GOT3 (cell line): ENCODE results near the gene TPO.
"Not testable (repeated sequence)": the region's sequence is repeated elsewhere in the genome, so short reads cannot be mapped to it uniquely, and the experiment has no call there.

Experiments
- DNase-seq: peaks from one replicate; lab custom pipeline; 2025; ENCODE audit warnings: mixed read lengths; lab: John Stamatoyannopoulos, UW

The TPO gene

DNA sequence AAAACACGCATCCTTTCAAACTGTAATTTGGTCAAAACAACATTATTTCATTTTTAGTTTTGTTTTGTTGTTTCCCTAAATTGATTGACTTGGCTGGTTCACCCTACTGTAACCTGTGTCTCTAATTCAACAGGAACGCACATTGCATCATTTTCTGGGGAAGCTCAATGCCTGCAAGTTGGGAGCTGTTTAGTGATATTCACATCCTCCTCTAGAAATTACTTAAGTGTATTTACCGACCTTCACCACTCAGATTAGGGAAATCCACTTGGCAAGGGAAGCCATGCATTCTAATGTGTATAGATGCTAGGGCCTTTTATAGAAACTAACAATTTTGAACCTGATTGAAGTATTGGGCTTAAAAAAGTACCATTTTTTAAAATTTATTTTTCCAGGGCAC is 7.3 kb upstream of the TPO start:
- DNase-seq: no peak

DNA sequence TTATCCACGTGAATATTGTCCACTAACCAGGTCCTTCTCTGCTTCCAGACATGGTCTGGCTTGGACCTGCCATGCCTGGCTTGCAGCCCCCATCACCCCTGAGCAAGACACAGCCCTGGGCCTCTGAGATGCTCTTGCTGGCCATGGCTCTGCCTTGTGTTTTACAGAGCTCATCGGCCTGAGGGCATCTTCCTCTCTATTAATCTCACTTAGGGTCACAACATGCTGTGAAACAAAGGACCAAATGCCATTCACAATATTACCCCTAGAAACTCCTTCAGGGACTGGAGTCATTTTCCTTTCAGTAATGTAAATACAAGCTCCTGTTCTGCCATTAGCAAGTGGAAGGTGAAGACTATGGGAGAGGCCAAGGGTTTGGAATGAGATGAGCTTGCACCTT is 6.8 kb upstream of the TPO start:
- DNase-seq: no peak

DNA sequence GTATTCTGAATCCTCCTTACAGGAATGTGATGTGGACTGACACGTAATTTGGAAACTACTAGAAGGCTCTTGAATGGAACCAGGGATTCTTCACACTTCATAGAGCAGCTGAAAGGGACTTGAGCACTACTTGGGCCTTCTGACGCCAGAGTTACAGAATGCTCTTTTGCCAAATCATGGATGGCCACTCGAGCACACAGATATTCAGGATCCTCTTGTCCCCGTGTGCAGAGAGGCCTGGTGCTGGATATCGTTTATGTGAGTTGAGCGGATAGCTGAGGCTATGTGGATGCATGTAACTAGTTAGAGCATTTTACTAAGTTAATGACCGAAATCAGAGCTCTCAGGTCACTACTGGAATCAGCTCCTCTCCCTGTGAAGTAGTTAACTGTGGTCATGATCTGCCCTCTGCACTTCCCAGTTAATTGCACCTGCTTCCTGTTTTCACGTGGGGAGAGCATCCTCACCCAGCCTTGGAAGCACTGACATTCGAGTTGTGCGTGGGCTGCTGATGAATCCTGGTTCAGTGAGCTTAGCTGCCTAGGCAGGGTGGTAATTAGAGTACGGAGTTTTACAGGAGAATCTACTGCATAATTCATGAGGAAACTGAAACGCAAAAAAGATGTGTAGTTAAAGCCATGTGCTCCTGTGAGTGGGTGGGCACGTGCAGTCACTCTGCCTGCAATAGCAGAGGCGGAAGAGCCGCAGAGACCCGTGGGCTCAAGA is 5.2 kb upstream of the TPO start:
- no peak for DNase-seq

DNA sequence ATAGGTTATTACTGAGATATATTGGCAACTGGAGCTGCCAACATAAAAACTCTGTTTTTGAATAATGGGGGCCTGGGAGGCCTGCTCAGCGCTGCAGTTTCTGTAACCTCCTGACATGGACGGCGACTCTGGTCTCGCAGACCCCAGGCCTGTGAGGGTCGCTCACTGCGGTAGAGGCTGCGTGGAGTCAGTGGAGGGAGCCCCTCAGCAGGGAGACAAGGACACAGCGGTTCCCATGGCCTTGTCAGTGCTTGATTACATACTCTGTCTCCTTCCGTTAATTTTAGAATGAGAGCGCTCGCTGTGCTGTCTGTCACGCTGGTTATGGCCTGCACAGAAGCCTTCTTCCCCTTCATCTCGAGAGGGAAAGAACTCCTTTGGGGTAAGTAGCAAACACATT is 858 bp downstream of the TPO start:
- DNase-seq: no peak

DNA sequence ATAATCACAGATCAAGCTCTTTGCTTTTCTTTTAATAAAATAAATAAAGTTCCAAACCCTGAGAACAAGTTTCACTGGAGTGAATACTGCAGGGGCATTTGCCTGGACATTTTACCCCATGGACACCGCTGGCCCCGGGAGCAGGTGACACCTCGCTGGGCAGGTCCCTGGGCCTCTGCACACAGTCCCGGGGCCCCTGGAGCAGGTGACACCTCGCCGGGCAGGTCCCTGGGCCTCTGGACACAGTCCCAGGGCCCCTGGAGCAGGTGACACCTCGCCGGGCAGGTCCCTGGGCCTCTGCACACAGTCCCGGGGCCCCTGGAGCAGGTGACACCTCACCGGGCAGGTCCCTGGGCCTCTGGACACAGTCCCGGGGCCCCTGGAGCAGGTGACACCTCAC is 1.6 kb downstream of the TPO start:
- DNase-seq: not testable (repeated sequence)

DNA sequence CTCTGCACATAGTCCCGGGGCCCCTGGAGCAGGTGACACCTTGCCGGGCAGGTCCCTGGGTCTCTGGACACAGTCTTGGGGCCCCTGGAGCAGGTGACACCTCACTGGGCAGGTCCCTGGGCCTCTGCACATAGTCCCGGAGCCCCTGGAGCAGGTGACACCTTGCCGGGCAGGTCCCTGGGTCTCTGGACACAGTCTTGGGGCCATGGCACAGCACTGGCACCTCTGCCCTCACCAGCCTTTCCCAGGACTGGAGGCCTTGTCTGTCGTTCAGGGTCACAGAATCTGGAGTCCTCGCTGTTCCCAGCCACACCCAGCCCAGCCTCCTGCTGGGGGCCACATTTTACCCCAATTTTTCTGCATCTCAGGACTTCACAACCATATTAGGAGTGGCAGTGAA is 2.2 kb downstream of the TPO start:
- DNase-seq: no peak

DNA sequence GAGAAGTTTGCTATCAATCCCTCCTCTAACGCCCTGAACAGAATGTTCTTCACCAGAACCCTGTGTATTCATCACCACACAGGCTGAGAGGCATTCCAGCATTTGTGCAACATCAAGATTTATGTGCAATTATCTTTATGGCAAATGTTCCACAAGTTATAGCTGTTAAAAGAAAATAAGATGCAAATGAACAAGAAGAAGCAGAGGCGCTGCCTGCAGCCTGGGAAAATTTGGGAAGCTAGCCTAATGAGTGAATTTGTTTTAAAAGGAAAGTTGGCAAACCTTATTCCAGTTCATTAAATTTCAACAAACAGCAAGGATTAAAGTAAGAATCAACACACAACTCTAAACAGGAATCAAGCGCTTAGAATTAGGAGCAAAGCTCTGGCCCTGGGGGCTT is 5.3 kb downstream of the TPO start:
- DNase-seq: no peak

DNA sequence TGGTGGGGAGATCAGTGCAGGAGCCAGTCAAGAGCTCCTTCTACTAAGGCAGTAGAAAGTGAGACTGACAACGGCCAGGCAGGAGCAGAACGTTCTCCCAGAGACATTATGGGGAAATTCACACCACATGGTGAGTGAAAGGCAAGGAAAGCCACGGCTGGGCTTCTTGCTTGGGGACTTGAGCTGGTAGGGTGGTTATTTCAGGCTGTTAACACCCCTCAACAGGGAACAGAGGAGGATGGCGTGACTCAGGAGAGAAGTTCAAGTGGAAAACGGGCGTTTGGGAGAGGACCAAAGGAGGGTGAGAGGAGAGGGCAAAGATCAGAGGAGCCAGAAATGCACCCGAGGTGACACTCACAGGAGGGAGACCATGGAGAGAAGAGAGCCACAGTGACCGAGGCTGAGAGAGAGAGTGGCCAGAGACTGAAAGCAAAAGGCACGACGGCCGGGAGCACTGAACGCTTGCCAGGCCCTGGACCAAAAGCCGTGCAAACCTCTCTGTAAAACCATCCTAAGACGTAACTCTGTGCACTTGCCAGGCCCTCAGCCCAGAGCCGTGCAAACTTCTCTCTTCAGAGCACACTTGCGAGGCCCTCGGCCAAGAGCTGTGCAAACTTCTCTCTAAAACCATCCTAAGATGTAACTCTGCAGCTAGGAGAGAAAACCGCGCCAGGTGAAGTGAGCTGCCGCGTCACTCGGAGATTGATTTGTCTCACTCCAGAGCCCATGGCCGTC is 7.7 kb downstream of the TPO start:
- DNase-seq: no peak

DNA sequence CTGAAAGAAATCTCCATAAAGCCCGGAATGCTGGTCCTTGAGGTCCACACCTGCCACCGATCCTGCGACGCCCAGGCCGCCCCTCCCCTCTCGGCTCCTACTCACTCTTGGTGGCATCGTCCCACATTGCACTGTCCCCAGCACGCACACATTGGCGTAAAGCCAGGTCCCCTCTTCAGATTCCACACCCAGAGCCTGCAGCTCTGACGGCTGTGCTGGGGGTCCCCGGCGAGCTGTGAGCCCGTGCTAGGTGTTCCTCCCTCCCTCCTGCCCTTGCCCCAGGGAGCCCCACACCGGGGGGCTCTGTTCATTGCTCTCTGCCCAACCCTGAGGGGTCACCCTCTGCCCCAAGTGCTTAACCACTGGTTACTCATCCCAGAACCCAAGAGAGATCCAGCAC is 8.5 kb downstream of the TPO start:
- DNase-seq: no peak

DNA sequence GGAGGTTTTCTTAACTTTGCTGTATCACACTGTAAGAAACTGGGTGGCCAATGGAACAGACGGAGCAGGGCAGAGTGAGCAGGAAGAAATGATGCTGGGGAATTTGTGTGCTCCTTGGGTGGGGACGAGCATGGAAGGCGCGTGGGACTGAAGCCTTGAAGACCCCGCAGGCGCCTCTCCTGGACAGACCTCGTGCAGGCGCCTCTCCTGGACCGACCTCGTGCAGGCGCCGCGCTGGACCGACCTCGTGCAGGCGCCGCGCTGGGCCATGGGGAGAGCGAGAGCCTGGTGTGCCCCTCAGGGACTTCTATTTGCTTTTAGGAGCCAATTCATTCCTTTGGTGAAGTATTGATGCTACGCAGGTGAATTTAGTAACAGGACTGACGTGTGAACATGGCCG is 8.9 kb downstream of the TPO start:
- DNase-seq: no peak

DNA sequence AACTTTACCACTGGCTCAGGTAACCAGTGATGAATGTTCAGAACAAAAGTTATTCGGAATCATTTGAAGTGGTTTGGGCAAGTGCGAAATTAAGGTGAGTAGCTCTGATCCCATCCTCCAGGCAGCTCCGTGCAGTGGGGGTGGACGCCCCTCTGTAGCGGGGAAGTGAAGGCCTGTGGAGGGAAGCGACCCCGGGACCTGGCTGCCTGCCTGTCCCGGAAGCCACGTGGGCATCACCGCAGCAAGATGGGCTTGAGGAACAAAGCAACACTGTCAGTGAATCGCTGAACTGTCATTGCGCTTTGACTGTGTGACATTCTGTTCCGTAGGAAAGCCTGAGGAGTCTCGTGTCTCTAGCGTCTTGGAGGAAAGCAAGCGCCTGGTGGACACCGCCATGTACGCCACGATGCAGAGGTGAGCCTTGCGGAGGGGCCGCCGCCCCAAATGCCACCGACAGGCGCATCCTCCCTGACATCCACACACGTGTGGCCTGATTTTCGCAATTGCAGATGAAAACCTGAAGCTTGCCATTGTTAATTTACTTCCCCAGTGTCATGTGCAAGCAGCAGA is 9.5 kb downstream of the TPO start:
- DNase-seq: no peak

DNA sequence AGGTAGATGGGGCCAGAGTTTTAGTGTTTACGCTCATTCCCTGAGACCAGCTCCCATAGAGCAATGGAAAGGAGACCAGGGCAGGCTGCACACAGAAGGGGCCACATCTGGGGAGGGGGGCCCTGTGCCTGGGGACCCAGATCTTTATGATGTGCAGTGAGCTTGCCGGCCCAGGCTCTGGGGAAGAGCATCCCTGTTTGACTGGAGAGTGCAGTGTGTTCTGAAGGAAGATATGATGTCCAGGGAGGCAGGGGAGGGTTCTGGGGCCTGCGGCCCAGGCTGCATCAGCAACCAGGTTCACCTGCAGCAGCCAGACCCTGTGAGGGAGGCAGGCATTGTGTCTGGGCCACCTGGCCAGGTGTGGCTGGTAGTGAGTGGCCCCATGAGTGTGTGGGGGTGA is 13.8 kb downstream of the TPO start:
- DNase-seq: no peak

DNA sequence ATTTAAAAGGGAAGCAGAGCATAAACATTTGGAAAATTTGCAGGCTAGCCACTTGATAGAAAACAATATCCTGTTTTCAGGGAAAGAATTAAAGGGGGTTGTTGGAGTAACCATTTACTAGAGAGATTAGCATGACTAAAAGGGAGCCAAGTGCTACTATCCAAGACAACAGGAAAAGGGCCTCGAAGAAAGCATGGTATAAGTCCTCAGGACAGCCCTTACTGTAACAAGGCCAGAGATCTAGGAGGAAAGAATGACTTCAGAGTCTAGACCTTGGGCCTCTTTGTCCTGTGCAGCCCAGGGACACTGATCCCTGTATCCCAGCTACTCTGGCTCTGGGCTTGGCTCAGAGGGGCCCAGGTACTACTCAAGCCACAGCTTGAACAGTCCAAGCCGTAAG is 16.6 kb downstream of the TPO start:
- DNase-seq: no peak

DNA sequence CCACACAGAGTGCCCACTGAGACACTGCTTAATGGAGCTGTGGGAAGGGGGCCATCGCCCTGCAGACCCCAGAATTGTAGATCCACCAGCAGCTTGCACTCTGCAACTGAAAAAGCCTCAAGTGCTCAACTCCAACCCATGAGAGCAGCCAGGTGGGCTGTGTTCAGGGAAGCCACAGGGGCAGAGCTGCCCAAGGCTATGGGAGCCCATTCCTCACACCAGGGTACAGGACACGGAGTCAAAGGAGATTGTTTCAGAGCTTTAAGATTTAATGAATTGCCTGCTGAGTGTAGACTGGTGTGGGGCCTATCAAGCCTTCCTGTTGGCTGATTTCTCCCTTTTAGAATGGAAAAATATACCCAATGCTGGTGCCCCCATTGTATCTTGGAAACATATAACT is 17.2 kb downstream of the TPO start:
- DNase-seq: no peak

DNA sequence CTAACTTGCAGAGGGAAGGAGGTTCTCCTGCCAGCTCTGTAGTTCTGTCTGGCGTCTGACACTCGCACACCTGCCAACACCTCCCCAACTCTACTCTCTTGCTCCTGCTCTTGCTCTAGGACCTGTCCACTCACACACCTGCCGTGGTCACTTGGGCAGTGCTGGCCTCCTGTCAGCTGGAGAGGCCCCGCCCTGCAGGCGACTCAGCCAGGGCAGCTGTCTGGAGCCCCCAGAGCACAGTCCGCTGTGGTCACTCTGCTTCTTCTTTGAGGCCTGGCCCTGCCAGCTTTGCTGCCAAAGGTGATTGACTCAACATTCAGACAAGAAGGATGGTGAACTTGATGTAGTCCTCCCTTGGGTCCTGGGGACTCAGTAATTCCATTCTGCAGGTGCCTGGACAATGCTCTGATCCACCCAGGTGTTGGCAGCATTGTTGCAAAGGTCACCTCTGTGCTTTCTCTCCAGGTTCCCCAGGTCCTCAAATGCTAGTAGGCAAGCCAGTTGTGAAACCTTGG is 18.7 kb downstream of the TPO start:
- DNase-seq: no peak

DNA sequence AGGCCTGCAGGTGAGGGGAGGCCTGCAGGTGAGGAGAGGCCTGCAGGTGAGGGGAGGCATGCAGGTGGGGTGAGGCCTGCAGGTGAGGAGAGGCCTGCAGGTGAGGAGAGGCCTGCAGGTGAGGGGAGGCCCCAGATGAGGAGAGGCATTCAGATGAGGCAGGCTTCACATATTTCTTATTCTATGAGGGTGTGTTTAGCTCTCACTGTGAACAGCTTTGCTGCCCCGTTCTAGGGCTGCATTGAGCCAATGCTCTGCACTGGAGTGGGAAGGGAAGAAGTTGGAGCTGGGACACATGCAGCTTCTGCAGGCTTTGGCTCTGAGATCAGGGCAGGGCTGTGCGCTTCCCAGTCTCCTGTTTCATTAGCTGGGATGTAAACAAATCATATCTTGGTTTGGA is 19.5 kb downstream of the TPO start:
- no peak for DNase-seq

DNA sequence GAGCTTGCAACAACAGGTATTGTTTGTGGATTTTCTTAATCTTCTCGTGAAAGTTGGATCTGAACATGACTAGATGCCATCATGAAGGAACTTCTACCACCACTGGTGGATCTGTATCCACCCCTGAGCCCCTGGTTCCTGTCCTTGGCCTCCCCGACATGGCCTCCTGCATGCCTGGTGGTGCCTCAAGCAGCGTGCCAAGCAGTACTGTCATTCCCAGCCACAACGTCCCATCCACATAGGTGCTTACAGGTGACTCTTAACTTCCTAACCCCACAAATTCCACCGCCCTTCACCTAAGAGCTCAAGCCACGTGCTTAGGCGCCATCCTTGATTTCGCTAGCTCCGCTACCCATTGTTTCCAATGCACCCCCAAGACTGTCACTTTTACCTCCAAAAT is 23.1 kb downstream of the TPO start:
- DNase-seq: no peak

DNA sequence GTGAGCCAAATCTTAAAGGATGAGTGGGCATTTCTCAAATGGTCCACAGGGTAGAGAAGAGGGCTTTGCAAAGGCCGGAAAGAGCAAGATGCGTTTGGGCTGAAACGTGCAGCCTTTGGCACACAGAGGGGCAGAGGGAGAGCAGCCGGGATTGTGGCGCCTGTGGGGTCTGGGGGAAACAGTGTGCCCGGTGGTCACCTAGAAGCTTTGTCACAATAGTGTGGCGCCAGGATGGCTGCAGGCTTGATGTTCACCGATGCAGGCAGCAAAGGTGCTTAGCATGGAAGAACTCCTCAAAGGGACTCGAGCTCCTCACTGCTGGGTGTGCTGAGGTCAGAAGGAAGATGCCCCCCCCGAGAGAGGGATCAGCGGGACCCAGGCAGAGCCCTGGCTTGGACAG is 23.8 kb downstream of the TPO start:
- DNase-seq: no peak

DNA sequence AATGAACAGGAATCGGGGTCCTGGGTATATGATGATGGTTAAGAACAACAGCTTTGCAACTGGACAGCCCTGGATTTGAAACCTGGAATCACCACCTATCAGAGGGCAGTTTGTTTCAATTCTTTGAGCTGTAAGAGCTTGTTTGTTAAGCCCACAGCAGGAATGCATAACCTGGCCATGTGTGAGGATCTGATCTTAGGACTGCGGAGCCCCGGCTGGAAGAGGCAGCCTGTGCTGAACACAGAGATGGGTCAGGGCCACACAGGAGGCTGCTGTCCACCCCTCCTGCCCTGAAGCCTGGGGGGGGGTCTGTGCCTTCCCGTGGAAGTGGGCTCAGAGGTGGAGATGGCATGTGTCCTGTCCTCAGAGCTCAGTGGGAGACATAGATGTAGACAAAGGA is 24.3 kb downstream of the TPO start:
- no peak for DNase-seq

DNA sequence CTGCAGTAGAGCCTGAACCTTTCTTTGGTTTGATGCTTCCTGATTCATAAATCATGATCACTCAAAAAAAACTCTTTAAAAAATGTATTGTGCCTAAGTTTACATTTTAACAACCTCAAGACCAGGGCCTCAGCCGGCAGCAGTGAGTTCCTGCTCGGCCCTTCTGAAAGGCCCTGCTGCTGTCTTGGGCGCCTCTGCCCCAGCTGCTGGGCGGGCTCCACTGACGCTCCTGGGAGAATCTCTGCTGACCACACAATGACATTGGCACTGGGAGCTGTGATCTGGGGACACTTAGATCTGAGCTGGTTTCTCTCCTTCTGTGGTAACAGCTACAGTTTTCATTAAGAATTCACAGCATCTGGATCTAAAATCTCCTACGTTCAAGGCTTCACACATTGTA is 25.7 kb downstream of the TPO start:
- DNase-seq: no peak

DNA sequence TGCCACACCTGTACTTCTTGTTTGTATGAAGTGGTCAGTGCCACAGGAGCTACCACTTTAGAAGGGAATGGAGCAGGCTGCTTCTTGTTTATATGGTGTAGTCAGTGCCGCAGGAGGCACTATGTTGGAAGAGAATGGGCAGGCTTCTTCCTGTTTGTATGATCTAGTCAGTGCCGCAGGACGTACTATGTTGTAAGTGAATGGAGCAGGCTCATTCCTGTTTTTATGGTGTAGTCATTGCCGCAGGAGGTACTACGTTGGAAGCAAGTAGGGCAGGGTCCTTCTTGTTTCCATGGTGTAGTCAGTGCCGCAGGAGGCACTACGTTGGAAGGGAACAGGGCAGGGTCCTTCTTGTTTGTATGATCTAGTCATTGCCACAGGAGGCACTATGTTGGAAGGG is 27.3 kb downstream of the TPO start:
- no peak for DNase-seq

DNA sequence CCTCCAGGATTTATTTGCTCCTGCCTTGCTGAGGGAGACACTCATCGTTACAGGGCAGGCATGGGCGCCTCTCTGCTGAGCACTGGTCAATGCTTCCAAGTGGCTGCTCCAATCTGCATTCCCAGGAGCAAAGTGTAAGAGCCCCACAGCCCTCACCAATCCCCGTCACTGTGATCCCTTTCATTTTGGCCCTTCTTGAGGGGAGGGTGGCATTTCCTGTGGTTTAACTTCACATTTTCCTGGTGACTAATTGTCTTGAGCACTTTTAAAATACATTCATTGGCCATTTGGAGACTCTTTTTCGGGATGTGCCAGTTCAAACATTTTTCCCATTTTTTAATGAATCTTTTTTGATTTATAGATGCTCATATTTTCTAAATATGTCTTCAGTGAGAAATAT is 33.0 kb downstream of the TPO start:
- DNase-seq: no peak

DNA sequence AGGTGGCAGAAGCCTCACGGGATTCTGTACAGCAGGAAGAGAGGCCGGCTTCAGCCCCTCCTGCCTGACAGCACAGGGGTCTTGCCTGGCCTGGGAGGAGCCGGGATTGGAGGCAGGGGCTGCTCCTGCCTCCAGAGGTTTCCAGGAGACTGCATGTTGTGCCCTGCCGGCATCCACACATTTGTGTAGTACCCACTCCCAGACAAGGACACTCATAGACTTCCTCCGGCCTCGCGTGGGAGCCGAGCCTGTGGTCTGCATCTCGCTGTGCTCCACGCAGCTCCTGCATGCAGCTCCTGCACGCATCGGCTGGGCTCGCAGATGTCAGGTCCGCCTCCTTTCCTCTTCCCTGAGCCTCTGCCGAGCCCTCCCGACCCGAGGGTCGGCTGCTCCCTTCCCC is 34.7 kb downstream of the TPO start:
- DNase-seq: no peak
